ENCODE results near the gene NF1. TPM values are rescaled to one million over a fixed set of nuclear protein-coding genes. Genes with fewer than 3 reads are reported as not detected.

NF1 gene
- polyA plus RNA-seq, 3 donors = 1.2 to 7.4 (median 2.1) TPM

DNA sequence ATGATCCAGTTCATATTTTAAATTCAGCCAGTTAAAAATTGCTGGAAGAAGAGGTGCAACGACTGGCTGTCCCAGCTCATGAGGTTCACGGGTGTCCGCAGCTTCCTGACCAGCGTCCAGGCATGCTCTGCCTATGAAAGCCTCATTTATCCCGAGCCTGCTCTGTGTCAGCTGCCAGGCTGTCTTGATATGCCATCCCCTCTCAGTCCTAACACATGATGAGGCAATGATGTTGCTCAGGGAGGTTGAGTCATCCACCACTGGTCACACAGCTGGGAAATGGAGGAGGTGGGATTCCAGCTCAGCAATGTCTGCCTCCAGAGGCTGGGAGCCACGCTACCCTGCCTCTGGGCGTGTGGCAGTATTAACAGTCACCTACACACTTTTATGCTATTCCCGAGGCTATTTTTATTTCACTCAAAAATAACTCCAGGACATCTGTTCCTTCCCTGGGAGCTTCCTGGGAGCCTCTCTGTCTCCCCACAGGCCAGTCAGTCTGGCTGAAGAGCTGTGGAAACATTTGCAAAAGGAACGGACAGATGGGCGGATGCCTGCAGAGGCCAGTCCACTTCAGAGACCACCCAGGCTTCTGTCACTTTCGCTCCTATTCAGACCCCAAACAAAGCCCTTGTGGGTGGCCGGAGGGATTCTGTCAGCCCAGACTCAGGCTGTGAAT is 319.2 kb downstream of the NF1 start:
- H3K79me2 ChIP-seq (ENCODE audit: insufficient read depth, low read length) = no peaks in the 10 kb centered on the region
- no peaks in the 10 kb centered on the region for H3K9me3 ChIP-seq (replicated peaks in 1 of 2; ENCODE audit: control insufficient read depth in 1 of 2, insufficient read depth in 1 of 2, low read length in 2 of 2)
- DNase-seq = peak; percentile 35 to 75 (median 57)
- TF ChIP-seq, protein P1, sequence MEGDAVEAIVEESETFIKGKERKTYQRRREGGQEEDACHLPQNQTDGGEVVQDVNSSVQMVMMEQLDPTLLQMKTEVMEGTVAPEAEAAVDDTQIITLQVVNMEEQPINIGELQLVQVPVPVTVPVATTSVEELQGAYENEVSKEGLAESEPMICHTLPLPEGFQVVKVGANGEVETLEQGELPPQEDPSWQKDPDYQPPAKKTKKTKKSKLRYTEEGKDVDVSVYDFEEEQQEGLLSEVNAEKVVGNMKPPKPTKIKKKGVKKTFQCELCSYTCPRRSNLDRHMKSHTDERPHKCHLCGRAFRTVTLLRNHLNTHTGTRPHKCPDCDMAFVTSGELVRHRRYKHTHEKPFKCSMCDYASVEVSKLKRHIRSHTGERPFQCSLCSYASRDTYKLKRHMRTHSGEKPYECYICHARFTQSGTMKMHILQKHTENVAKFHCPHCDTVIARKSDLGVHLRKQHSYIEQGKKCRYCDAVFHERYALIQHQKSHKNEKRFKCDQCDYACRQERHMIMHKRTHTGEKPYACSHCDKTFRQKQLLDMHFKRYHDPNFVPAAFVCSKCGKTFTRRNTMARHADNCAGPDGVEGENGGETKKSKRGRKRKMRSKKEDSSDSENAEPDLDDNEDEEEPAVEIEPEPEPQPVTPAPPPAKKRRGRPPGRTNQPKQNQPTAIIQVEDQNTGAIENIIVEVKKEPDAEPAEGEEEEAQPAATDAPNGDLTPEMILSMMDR (IDR thresholded peaks at IDR 0.05) = no peak
- peaks cover 20 to 25% of the 10 kb centered on the region in 2 donors for H3K4me1 ChIP-seq (ENCODE audit: control insufficient read depth in 1 of 2, insufficient read depth in 2 of 2, low read length in 2 of 2)
- no peak overlapping the region for H3K9ac ChIP-seq (ENCODE audit: insufficient read depth, low read length, poor library complexity, severe bottlenecking)
- no peaks in the 10 kb centered on the region for H4K20me1 ChIP-seq (ENCODE audit: insufficient read depth, low read length)
- no peaks in the 10 kb centered on the region for H3K27me3 ChIP-seq (ENCODE audit: control insufficient read depth in 2 of 2, insufficient read depth in 2 of 2, low read length in 2 of 2)
- WGBS (ENCODE audit: insufficient coverage) = 79% methylated on average over 5 of the region's 12 CpGs
- Mint-ChIP-seq H3K27ac (peak overlapping the region in 3 of 7 donors; percentile 26 to 53 (median 35)), H3K27me3 (ENCODE audit: low read depth in 3 of 3) (peaks cover 2 to 4% (median 3%) of the 10 kb centered on the region in 3 donors), H3K36me3 (no peaks in the 10 kb centered on the region), H3K4me3 (no peak overlapping the region), H3K4me1 (peaks cover 25% of the 10 kb centered on the region), H3K9me3 (peaks cover 0 to 1% (median 0%) of the 10 kb centered on the region in 7 donors)
- no peak overlapping the region for H3K27ac ChIP-seq (ENCODE audit: low read depth in 1 of 2, low read length in 2 of 2)
- intact Hi-C loops (cut with micrococcal nuclease) = no loop called here
- H3K36me3 ChIP-seq (replicated peaks in 1 of 2; ENCODE audit: control insufficient read depth in 1 of 2, insufficient read depth in 2 of 2, low read length in 2 of 2) = no peaks in the 10 kb centered on the region
- H2AFZ ChIP-seq (ENCODE audit: insufficient read depth, low read depth, low read length, poor library complexity, severe bottlenecking) = peak overlapping the region; percentile 52
- H3K4me3 ChIP-seq (replicated peaks in 1 of 3; ENCODE audit: low read depth in 2 of 3, low read length in 3 of 3) = no peak overlapping the region
- H3K4me2 ChIP-seq (replicated peaks; ENCODE audit: extremely low read depth, low read length, poor library complexity, severe bottlenecking) = no peak overlapping the region

DNA sequence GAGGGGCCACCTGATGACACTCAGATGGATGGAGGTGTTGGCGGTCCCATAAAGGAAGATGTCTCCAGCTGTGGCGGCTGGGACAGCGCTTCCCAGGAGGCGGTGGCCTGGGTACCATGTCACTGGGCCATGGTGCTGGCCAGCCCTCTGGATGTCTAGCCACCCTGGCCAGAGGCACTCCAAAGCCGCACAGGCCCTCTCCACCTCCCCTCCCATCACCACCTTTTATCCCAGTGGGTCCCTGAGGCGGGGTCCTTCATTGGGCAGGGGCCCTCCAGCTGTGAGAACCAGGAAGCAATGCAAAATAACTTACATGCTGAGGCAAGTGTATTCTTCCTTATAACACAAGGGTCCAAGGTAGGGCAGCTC is 319.8 kb downstream of the NF1 start:
- Histone ChIP-seq H2AFZ (ENCODE audit: insufficient read depth, low read depth, low read length, poor library complexity, severe bottlenecking) (peak overlapping the region; percentile 52), H3K4me1 (ENCODE audit: control insufficient read depth in 1 of 2, insufficient read depth in 2 of 2, low read length in 2 of 2) (peaks cover 20 to 25% of the 10 kb centered on the region in 2 donors), H3K27ac (ENCODE audit: low read depth in 1 of 2, low read length in 2 of 2) (peak overlapping the region in 1 of 2 donors; percentile 54), H3K9ac (ENCODE audit: insufficient read depth, low read length, poor library complexity, severe bottlenecking) (no peak overlapping the region), H3K9me3 (replicated peaks in 1 of 2; ENCODE audit: control insufficient read depth in 1 of 2, insufficient read depth in 1 of 2, low read length in 2 of 2) (no peaks in the 10 kb centered on the region), H3K27me3 (ENCODE audit: control insufficient read depth in 2 of 2, insufficient read depth in 2 of 2, low read length in 2 of 2) (no peaks in the 10 kb centered on the region), H3K36me3 (replicated peaks in 1 of 2; ENCODE audit: control insufficient read depth in 1 of 2, insufficient read depth in 2 of 2, low read length in 2 of 2) (no peaks in the 10 kb centered on the region), H3K4me2 (replicated peaks; ENCODE audit: extremely low read depth, low read length, poor library complexity, severe bottlenecking) (peak overlapping the region; percentile 68), H3K4me3 (replicated peaks in 1 of 3; ENCODE audit: low read depth in 2 of 3, low read length in 3 of 3) (peak overlapping the region in 1 of 3 experiments; percentile 46), H4K20me1 (ENCODE audit: insufficient read depth, low read length) (no peaks in the 10 kb centered on the region), H3K79me2 (ENCODE audit: insufficient read depth, low read length) (no peaks in the 10 kb centered on the region)
- Mint-ChIP-seq H3K4me1 (peaks cover 27% of the 10 kb centered on the region), H3K27ac (peak overlapping the region in 3 of 7 donors; percentile 26 to 88 (median 53)), H3K36me3 (no peaks in the 10 kb centered on the region), H3K27me3 (ENCODE audit: low read depth in 3 of 3) (peaks cover 3 to 5% (median 4%) of the 10 kb centered on the region in 3 donors), H3K9me3 (peaks cover 0 to 1% (median 0%) of the 10 kb centered on the region in 7 donors), H3K4me3 (no peak overlapping the region)
- WGBS (ENCODE audit: insufficient coverage) = 97% methylated on average over 6 of the region's 6 CpGs
- DNase-seq = no peak
- TF ChIP-seq, protein P1 (IDR thresholded peaks at IDR 0.05) = no peak
- intact Hi-C loops (cut with micrococcal nuclease) = no loop called here
